Activated CD4-positive, alpha-beta T cell treated with anti-CD3 and anti-CD28 coated beads for 4 hours (primary cell): ENCODE measurements around the gene C4orf46.
"Not testable (repeated sequence)": the region's sequence is repeated elsewhere in the genome, so short reads cannot be mapped to it uniquely, and the experiment has no call there.

Source experiments
- DNase-seq, 2 donors: peaks; one replicate each; pipeline ENCODE4 v3.0.0-alpha.2; 2020

Gene C4orf46

GRCh38 chr4:158671665-158671914 is at the start of gene C4orf46:
C4orf46 (minus strand) TSS chr4:158671887; CDS start chr4:158671801, 86 bp downstream.
- DNase-seq, result no peak

- no peak for DNase-seq
These were observed 44.1 kb upstream of the C4orf46 start for GRCh38 chr4:158715802-158716201.

GRCh38 chr4:158714937-158715336 is 43.2 kb upstream of the C4orf46 start:
- no peak for DNase-seq

- DNase-seq, result not testable (repeated sequence)
These were observed 40.9 kb upstream of the C4orf46 start for GRCh38 chr4:158712622-158713021.

GRCh38 chr4:158710814-158711213 is 39.1 kb upstream of the C4orf46 start:
- DNase-seq, result no peak

GRCh38 chr4:158704274-158704673 is 32.6 kb upstream of the C4orf46 start:
- no peak for DNase-seq

GRCh38 chr4:158688813-158689212 is 17.1 kb upstream of the C4orf46 start:
- DNase-seq, result no peak

- DNase-seq, result no peak
These were observed 10.4 kb upstream of the C4orf46 start for GRCh38 chr4:158682066-158682465.

- DNase-seq, result no peak
These were observed 9.9 kb upstream of the C4orf46 start for GRCh38 chr4:158681629-158682028.

- DNase-seq, result no peak
These were observed 7.1 kb upstream of the C4orf46 start for GRCh38 chr4:158678767-158679166.

- no peak for DNase-seq
These were observed 4.4 kb upstream of the C4orf46 start for GRCh38 chr4:158676076-158676475.

- no peak for DNase-seq
These were observed 1.9 kb upstream of the C4orf46 start for GRCh38 chr4:158673633-158674032.

- peak; percentile 97 for DNase-seq
These were observed 474 bp upstream of the C4orf46 start, which contains the start of gene ETFDH for GRCh38 chr4:158671915-158672806. ETFDH (plus strand) TSS chr4:158672296; CDS start chr4:158672457, 161 bp downstream.

GRCh38 chr4:158670975-158671664 is 567 bp downstream of the C4orf46 start:
- DNase-seq, result peak; percentile 23 to 33

GRCh38 chr4:158669310-158669709 is 2.4 kb downstream of the C4orf46 start:
- DNase-seq, result no peak

- DNase-seq, result no peak
These were observed 4.0 kb downstream of the C4orf46 start for GRCh38 chr4:158667651-158668198.

GRCh38 chr4:158666892-158667291 is 4.8 kb downstream of the C4orf46 start:
- DNase-seq, result no peak

GRCh38 chr4:158664806-158665205 is 6.9 kb downstream of the C4orf46 start:
- DNase-seq, result no peak

- DNase-seq, result not testable (repeated sequence)
These were observed 7.7 kb downstream of the C4orf46 start for GRCh38 chr4:158663707-158664625.

- DNase-seq, result not testable (repeated sequence)
These were observed 8.4 kb downstream of the C4orf46 start for GRCh38 chr4:158663255-158663654.

- DNase-seq, result no peak
These were observed 14.4 kb downstream of the C4orf46 start for GRCh38 chr4:158657291-158657690.

GRCh38 chr4:158656439-158656838 is 15.2 kb downstream of the C4orf46 start:
- no peak for DNase-seq

- DNase-seq, result no peak
These were observed 18.8 kb downstream of the C4orf46 start for GRCh38 chr4:158652920-158653319.
